PC-9 (cell line): ENCODE results near the gene GNG8. TPM values are rescaled to one million over a fixed set of nuclear protein-coding genes. Genes with fewer than 3 reads are reported as not detected.

Experiments used
- BruUV-seq: library from RNA; stranded (reverse); fragments of 400-500 nt; replicated peaks from 2 replicates; lab custom pipeline; 2021; lab: Mats Ljungman, UMichigan
- CTCF ChIA-PET: fragments of 300-600 bp; sonication (Branson Sonifier 250); formaldehyde crosslinking; loops from one replicate; lab custom pipeline; 2022; ENCODE audit warnings: antibody characterized with exemption; lab: Charles Lee
- POLR2A ChIA-PET: fragments of 300-600 bp; sonication (Branson Sonifier 250); formaldehyde crosslinking; loops from one replicate; lab custom pipeline; 2022; ENCODE audit warnings: antibody characterized with exemption; ENCODE audit not compliant: unreplicated experiment; lab: Charles Lee
- DNase-seq, 2 experiments: peaks; one replicate each; pipeline versions ENCODE4 v3.0.0 to v3.0.0-alpha.2; 2015 to 2022; ENCODE audit warnings: mixed read lengths in 1 of 2
- H2AFZ ChIP-seq: fragments of 200-600 bp; sonication (generic); 2 replicates; pipeline ENCODE4 v1.8.1; 2017; ENCODE audit warnings: antibody characterized with exemption
- H3F3A ChIP-seq: fragments of 200-600 bp; sonication (generic); 2 replicates; pipeline ENCODE4 v1.8.1; 2017; ENCODE audit warnings: antibody characterized with exemption, mild to moderate bottlenecking, low read depth; ENCODE audit not compliant: insufficient read depth
- H3K27ac ChIP-seq: fragments of 200-600 bp; sonication (generic); 2 replicates; pipeline ENCODE4 v1.6.1; 2016; ENCODE audit warnings: mixed run types
- H3K27me3 ChIP-seq: fragments of 200-600 bp; sonication (generic); 2 replicates; pipeline ENCODE4 v1.6.1; 2016; ENCODE audit warnings: low read depth, mixed run types; ENCODE audit not compliant: insufficient read depth
- H3K36me3 ChIP-seq: fragments of 200-600 bp; sonication (generic); 2 replicates; pipeline ENCODE4 v1.6.1; 2016; ENCODE audit warnings: low read depth, mixed run types
- H3K4me1 ChIP-seq: fragments of 200-600 bp; sonication (generic); replicated peaks from 2 replicates; pipeline ENCODE4 v1.6.1; 2016; ENCODE audit warnings: mixed run types; ENCODE audit not compliant: insufficient read depth
- H3K4me2 ChIP-seq: fragments of 200-600 bp; sonication (generic); 2 replicates; pipeline ENCODE4 v1.6.1; 2017; ENCODE audit warnings: mixed run types
- H3K4me3 ChIP-seq: fragments of 200-600 bp; sonication (generic); 2 replicates; pipeline ENCODE4 v1.6.1; 2016; ENCODE audit warnings: mixed run types
- H3K79me2 ChIP-seq: fragments of 200-600 bp; sonication (generic); 2 replicates; pipeline ENCODE4 v1.6.1; 2017; ENCODE audit warnings: low read depth, mixed run types
- H3K9me2 ChIP-seq: fragments of 200-600 bp; sonication (generic); 2 replicates; pipeline ENCODE4 v1.8.1; 2017; ENCODE audit warnings: mild to moderate bottlenecking; ENCODE audit not compliant: insufficient read depth
- H3K9me3 ChIP-seq: fragments of 200-600 bp; sonication (generic); 2 replicates; pipeline ENCODE4 v1.8.1; 2016; ENCODE audit warnings: low read depth; ENCODE audit not compliant: insufficient read depth
- H4K20me1 ChIP-seq: fragments of 200-600 bp; sonication (generic); 2 replicates; pipeline ENCODE4 v1.8.1; 2017; ENCODE audit not compliant: insufficient read depth
- CTCF ChIP-seq: fragments of 200-600 bp; sonication (generic); conservative IDR thresholded peaks from 2 replicates; pipeline ENCODE4 v1.6.1; 2017; ENCODE audit warnings: mixed run types, antibody characterized with exemption, mild to moderate bottlenecking, moderate library complexity
- EZH2 ChIP-seq: fragments of 200-600 bp; sonication (generic); IDR thresholded peaks from 2 replicates; pipeline ENCODE4 v1.8.0; 2017; ENCODE audit warnings: antibody characterized with exemption, low read depth
- intact Hi-C: fragments of 100-400 bp; cut with micrococcal nuclease; formaldehyde crosslinking; loops from one replicate; pipeline ENCODE4 v1.10.0; 2022; ENCODE audit not compliant: unreplicated experiment
- total RNA-seq: library from RNA; stranded (reverse); gene quantifications from 2 replicates; pipeline ENCODE4 v1.2.3, GENCODE V29; 2021

GNG8 gene
- total RNA-seq, 1 experiment from 2014 or later, result not detected

- no TSS peak for BruUV-seq
- Histone ChIP-seq H3K4me1 (no peaks in the 10 kb centered on the region), H3K4me3 (no peak overlapping the region), H4K20me1 (no peaks in the 10 kb centered on the region), H3K4me2 (no peak overlapping the region), H2AFZ (no peak overlapping the region), H3K27me3 (no peaks in the 10 kb centered on the region), H3K9me2 (no peaks in the 10 kb centered on the region), H3K27ac (no peak overlapping the region), H3K9me3 (no peaks in the 10 kb centered on the region), H3K79me2 (no peaks in the 10 kb centered on the region), H3K36me3 (peaks cover 11% of the 10 kb centered on the region; the same call in 1 of the 2 replicates), H3F3A (peaks cover 12% of the 10 kb centered on the region; the same call in 1 of the 2 replicates)
- POLR2A ChIA-PET, result interaction anchor here (0.6 kb wide), 1 partner anchor 82 kb away, joined by 3 read pairs; no protein-coding TSS in a partner anchor
- TF ChIP-seq CTCF (no peak), EZH2 (no peak)
- CTCF ChIA-PET, result interaction anchor here (0.6 kb wide), 1 partner anchor 93 kb away, joined by 4 read pairs; no protein-coding TSS in a partner anchor
- no peak for DNase-seq
- intact Hi-C loops, result no loop called here
These were observed 24.2 kb downstream of the GNG8 start for GRCh38 chr19:46611776-46612175.

DNA sequence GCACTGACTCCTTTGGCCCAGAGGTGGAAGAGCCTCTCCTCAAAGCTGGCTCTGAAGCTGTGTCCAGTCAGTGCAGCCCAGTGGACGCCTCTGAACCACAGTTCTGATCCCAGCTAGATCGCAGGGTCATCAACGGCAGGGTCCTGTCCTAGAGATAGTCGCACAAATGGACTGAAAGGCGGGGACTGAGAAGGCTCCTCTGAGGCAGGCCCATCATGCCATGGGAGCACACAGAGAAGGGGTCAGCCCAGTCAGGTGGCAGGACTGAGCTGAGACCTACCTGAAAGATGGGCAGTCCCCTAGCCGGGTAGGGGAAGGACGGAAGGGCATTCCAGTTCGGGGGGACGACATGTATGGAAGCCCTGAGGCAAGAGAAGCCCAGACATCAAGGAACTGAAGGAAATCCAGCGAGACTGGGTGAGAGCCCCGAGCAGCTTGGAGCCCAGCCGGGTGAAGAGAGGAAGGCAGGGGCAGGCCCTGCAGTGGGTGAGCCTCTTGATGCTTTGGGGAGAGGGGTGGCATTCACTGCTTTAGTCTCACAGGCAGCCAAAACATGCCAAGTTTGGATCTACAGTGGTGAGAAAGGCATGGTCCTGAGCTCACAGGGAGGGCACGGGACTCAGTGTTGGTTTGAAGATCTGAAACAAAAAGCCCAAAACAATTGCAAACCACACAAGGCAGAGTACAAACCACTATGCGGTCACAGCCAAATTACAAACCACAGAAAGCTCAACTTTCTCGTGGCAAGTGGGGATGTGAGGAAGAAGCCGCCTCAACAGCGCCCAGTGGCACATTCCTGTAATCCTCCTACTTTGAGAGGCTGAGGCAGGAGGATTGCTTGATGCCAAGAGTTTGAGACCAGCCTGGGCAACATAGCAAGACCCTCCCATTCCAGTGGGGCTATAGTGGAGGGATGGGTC is 24.9 kb downstream of the GNG8 start:
- ChIA-PET POLR2A (interaction anchor here (0.6 kb wide), 2 partner anchors 81 to 107 kb away, joined by 3 read pairs; no protein-coding TSS in a partner anchor), CTCF (interaction anchor here (0.5 to 1.1 kb wide), 5 partner anchors 19 to 329 kb away, joined by 3 to 21 read pairs (median 5); no protein-coding TSS in a partner anchor)
- Histone ChIP-seq H3F3A (peaks cover 12% of the 10 kb centered on the region; the same call in 1 of the 2 replicates), H3K4me2 (no peak overlapping the region), H3K79me2 (no peaks in the 10 kb centered on the region), H3K36me3 (peaks cover 16% of the 10 kb centered on the region; the same call in 1 of the 2 replicates), H3K4me1 (no peaks in the 10 kb centered on the region), H3K27me3 (no peaks in the 10 kb centered on the region), H2AFZ (no peak overlapping the region), H3K9me2 (no peaks in the 10 kb centered on the region), H4K20me1 (no peaks in the 10 kb centered on the region), H3K9me3 (no peaks in the 10 kb centered on the region), H3K27ac (no peak overlapping the region), H3K4me3 (no peak overlapping the region)
- BruUV-seq, result no TSS peak
- intact Hi-C loops, result no loop called here
- DNase-seq, result no peak
- TF ChIP-seq EZH2 (no peak), CTCF (no peak)

DNA sequence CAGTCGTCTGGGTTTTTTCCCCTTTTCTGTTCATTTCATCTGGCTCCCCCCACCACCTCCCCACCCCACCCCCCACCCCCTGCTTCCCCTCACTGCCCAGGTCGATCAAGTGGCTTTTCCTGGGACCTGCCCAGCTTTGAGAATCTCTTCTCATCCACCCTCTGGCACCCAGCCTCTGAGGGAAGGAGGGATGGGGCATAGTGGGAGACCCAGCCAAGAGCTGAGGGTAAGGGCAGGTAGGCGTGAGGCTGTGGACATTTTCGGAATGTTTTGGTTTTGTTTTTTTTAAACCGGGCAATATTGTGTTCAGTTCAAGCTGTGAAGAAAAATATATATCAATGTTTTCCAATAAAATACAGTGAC is 25.6 kb downstream of the GNG8 start:
- no peaks in the 10 kb centered on the region for H3K4me1 ChIP-seq
- no peaks in the 10 kb centered on the region for H3K27me3 ChIP-seq
- no peaks in the 10 kb centered on the region for H3K9me3 ChIP-seq
- H3K79me2 ChIP-seq, result no peaks in the 10 kb centered on the region
- no peak overlapping the region for H2AFZ ChIP-seq
- H3K36me3 ChIP-seq, result peaks cover 18% of the 10 kb centered on the region; the same call in 1 of the 2 replicates
- H3K4me2 ChIP-seq, result no peak overlapping the region
- H3K4me3 ChIP-seq, result no peak overlapping the region
- no peaks in the 10 kb centered on the region for H4K20me1 ChIP-seq
- POLR2A ChIA-PET, result no interaction called here
- H3F3A ChIP-seq, result peaks cover 12% of the 10 kb centered on the region; the same call in 1 of the 2 replicates
- TF ChIP-seq CTCF (no peak), EZH2 (no peak)
- CTCF ChIA-PET, result interaction anchor here (0.5 to 1.1 kb wide), 2 partner anchors 20 to 252 kb away, joined by 5 to 21 read pairs; no protein-coding TSS in a partner anchor
- DNase-seq, result no peak
- BruUV-seq, result no TSS peak
- intact Hi-C loops, result no loop called here
- no peak overlapping the region for H3K27ac ChIP-seq
- H3K9me2 ChIP-seq, result no peaks in the 10 kb centered on the region
